Hematopoietic multipotent progenitor cell treated with erythropoietin and hydrocortisone succinate and interleukin-3 and kit ligand, for 15 days (in vitro differentiated cells): ENCODE results near the gene HS6ST1.

Experiments
- DNase-seq: peaks from one replicate; pipeline ENCODE4 v3.0.0-alpha.2; 2015; ENCODE audit warnings: low spot score

The HS6ST1 gene

GRCh38 chr2:128318776-128319464 is at the start of gene HS6ST1:
HS6ST1 (minus strand) TSS chr2:128318868; CDS start chr2:128318563, 305 bp downstream.
- DNase-seq = peak; percentile 76

- DNase-seq = no peak
These were observed 49.1 kb upstream of the HS6ST1 start for GRCh38 chr2:128367601-128368359.

GRCh38 chr2:128366713-128367511 is 48.2 kb upstream of the HS6ST1 start:
- no peak for DNase-seq

GRCh38 chr2:128365217-128365905 is 46.7 kb upstream of the HS6ST1 start:
- no peak for DNase-seq

GRCh38 chr2:128364441-128364911 is 45.8 kb upstream of the HS6ST1 start:
- no peak for DNase-seq

- no peak for DNase-seq
These were observed 45.3 kb upstream of the HS6ST1 start for GRCh38 chr2:128363934-128364361.

- DNase-seq = no peak
These were observed 44.2 kb upstream of the HS6ST1 start for GRCh38 chr2:128362889-128363228.

- DNase-seq = no peak
These were observed 43.7 kb upstream of the HS6ST1 start for GRCh38 chr2:128362176-128362888.

- no peak for DNase-seq
These were observed 42.9 kb upstream of the HS6ST1 start for GRCh38 chr2:128361376-128362131.

- DNase-seq = no peak
These were observed 42.0 kb upstream of the HS6ST1 start for GRCh38 chr2:128360711-128361110.

GRCh38 chr2:128359841-128360240 is 41.2 kb upstream of the HS6ST1 start:
- DNase-seq = no peak

- DNase-seq = no peak
These were observed 40.5 kb upstream of the HS6ST1 start for GRCh38 chr2:128358941-128359731.

- DNase-seq = no peak
These were observed 39.1 kb upstream of the HS6ST1 start for GRCh38 chr2:128357506-128358370.

- no peak for DNase-seq
These were observed 37.5 kb upstream of the HS6ST1 start for GRCh38 chr2:128356127-128356526.

- no peak for DNase-seq
These were observed 36.2 kb upstream of the HS6ST1 start for GRCh38 chr2:128354726-128355470.

- no peak for DNase-seq
These were observed 35.5 kb upstream of the HS6ST1 start for GRCh38 chr2:128354161-128354560.

GRCh38 chr2:128350736-128351135 is 32.1 kb upstream of the HS6ST1 start:
- no peak for DNase-seq

GRCh38 chr2:128348701-128349100 is 30.0 kb upstream of the HS6ST1 start:
- DNase-seq = no peak
